ENCODE measurements around the gene STX10.

- no peak for TF ChIP-seq CTCF (conservative IDR thresholded peaks at IDR 0.05; ENCODE audit: low read depth, low read length)
- no peak for TF ChIP-seq EZH2 (IDR thresholded peaks at IDR 0.05; ENCODE audit: borderline replicate concordance, low read depth, low read length, poor library complexity, severe bottlenecking)
Observed at GRCh38 chr19:13163609-13164342, 13.6 kb upstream of the STX10 start.

All from A673 (cell line).